Measurements from ENCODE around the gene OR5D14.

OR5D14 gene

DNA sequence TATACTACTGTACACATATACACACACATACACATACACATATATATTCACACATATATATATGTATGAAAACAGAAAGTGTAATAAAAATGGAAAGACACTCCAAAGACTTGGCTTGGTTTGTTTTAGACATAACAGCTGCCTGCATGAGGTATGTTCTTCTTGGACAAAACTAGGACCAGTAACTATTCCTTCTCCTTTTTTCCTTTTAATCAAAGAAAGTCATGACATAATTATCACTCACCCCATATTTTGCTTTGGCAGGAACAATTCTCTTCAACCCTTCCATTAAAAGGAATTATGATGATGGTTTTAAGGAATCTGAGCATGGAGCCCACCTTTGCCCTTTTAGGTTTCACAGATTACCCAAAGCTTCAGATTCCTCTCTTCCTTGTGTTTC, at the start of gene OR5D14:
Gene OR5D14, plus strand, starts transcription at position 301 of the 400 bp plus-strand sequence. Its CDS starts 0 bp downstream, at position 301.
- DNase-seq (ENCODE audit: low spot score): no peak
- TF ChIP-seq, protein P1, sequence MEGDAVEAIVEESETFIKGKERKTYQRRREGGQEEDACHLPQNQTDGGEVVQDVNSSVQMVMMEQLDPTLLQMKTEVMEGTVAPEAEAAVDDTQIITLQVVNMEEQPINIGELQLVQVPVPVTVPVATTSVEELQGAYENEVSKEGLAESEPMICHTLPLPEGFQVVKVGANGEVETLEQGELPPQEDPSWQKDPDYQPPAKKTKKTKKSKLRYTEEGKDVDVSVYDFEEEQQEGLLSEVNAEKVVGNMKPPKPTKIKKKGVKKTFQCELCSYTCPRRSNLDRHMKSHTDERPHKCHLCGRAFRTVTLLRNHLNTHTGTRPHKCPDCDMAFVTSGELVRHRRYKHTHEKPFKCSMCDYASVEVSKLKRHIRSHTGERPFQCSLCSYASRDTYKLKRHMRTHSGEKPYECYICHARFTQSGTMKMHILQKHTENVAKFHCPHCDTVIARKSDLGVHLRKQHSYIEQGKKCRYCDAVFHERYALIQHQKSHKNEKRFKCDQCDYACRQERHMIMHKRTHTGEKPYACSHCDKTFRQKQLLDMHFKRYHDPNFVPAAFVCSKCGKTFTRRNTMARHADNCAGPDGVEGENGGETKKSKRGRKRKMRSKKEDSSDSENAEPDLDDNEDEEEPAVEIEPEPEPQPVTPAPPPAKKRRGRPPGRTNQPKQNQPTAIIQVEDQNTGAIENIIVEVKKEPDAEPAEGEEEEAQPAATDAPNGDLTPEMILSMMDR (IDR thresholded peaks at IDR 0.05; ENCODE audit: extremely low read depth, missing control alignments): no peak

DNA sequence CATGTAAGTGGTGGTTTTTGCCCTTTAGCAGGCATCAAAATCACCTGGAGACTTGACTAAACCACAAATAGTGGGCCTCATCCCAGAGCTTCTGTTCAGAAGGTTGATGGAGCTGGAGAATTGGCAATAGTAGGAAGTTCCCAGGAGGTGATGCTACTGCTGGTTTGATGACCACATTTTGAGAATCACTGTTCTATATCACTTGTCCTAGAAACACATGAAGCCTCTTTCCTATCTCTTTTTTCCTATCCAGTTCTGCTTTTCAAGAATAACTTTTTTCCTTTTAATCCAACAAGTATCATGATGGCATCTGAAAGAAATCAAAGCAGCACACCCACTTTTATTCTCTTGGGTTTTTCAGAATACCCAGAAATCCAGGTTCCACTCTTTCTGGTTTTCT, 22.2 kb upstream of the OR5D14 start, which contains the start of gene OR5D13:
Gene OR5D13, plus strand, starts transcription at position 301 of the 400 bp plus-strand sequence. Its CDS starts 0 bp downstream, at position 301.
- DNase-seq (ENCODE audit: low spot score): no peak
- TF ChIP-seq, protein P1 (IDR thresholded peaks at IDR 0.05; ENCODE audit: extremely low read depth, missing control alignments): no peak

DNA sequence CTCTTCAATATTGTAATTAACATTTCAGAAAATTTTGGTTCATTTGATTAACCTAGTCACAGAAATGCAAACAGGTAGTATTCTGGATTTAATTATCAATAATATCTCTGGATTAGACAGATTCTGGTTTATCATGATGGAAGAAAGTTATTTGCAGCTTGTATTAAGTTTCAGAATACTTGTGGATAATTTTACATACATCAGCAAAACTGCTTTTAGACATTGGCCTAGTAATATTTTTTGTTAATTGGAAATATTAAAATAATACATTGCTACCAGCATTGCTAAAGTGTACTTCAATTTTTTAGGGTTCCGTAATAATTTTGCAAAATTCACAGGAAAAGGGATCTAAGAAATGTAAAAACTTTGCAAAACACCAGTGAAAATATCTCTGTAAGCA, 3.8 kb upstream of the OR5D14 start:
- TF ChIP-seq, protein P1 (IDR thresholded peaks at IDR 0.05; ENCODE audit: extremely low read depth, missing control alignments): no peak
- no peak for DNase-seq (ENCODE audit: low spot score)

DNA sequence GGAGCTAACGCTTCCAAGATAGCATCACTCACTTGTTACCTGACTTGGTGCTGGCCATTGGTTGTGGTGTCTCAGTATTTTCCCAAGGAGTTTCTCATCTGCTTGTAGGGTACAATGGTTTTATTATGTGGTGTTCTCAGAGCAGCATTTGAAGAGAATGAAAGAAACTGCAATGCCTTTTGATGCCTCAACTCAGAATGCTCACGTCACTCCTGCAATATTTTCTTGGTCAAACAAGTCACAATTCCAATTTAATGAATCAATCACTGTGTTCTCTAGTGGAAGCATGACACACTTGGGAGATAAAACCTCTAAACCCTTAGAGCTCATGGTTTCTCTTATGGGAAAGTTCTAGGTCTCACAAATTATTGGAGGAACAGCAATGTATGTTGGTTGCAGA, 2.0 kb upstream of the OR5D14 start:
- DNase-seq (ENCODE audit: low spot score): no peak
- TF ChIP-seq, protein P1 (IDR thresholded peaks at IDR 0.05; ENCODE audit: extremely low read depth, missing control alignments): no peak

DNA sequence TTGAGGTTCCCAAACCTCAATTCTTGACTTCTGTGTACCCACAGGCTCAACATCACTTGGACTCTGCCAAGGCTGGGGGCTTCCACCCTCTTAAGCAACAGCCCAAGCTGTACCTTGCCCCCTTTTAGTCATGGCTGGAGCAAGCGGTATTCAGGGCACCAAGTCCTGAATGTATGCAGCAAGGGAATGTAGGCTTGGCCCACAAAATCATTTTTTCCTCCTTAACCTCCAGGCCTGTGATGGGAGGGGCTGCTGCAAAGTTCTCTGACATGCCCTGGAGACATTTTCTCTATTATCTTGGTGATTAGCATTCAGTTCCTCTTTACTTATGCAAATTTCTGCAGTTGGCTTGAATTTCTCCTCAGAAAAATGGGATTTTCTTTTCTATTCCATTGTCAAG, 10.9 kb downstream of the OR5D14 start:
- DNase-seq (ENCODE audit: low spot score): no peak
- TF ChIP-seq, protein P1 (IDR thresholded peaks at IDR 0.05; ENCODE audit: extremely low read depth, missing control alignments): no peak

DNA sequence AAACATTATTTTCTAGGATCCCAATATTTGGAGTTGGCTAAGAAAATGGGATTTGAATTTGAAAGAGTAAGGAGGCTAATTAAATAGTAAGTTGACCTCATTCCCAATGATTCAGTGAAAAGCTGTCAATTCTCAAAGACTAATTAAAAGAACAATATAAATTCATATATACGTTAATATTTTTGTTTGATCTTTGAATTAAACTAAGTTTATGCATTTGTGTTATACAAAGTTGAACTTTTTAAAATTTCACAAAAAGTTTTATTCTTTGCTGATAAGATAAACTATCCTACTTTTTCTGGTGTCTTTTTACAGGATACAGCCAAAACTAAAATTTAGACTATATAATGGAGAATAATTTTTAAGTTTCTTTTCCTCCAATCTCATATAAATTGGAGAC, 15.7 kb downstream of the OR5D14 start, which contains the start of gene OR5L1:
Gene OR5L1, plus strand, starts transcription at position 301 of the 400 bp plus-strand sequence. CDS start 100 bp downstream, outside the sequence.
- TF ChIP-seq, protein P1 (IDR thresholded peaks at IDR 0.05; ENCODE audit: extremely low read depth, missing control alignments): no peak
- DNase-seq (ENCODE audit: low spot score): no peak

DNA sequence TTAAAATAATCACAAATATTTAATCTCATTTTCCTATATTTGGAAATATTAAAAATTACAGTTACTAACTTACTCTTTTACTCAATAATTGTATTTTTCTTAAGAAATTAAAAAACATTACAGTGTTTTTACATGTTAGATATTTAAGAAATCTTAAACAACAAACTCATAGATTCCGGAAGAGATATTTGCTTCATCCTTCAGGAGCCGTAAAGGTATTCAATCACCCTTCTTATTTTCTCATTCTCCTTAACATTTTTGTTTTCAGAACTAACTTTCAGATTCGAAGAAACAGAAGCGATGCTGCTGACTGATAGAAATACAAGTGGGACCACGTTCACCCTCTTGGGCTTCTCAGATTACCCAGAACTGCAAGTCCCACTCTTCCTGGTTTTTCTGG, 24.0 kb downstream of the OR5D14 start, which contains the start of gene OR5D18:
Gene OR5D18, plus strand, starts transcription at position 301 of the 400 bp plus-strand sequence. Its CDS starts 0 bp downstream, at position 301.
- TF ChIP-seq, protein P1 (IDR thresholded peaks at IDR 0.05; ENCODE audit: extremely low read depth, missing control alignments): no peak
- DNase-seq (ENCODE audit: low spot score): no peak
